G401 (cell line): ENCODE measurements around the gene KANSL2. TPM values are rescaled to one million over a fixed set of nuclear protein-coding genes. Genes with fewer than 3 reads are reported as not detected.
"Not testable (repeated sequence)": the region's sequence is repeated elsewhere in the genome, so short reads cannot be mapped to it uniquely, and the experiment has no call there.

ENCODE experiments used
- DNase-seq: peaks from one replicate; pipeline ENCODE4 v3.0.0-alpha.2; 2015; ENCODE audit warnings: low spot score
- in situ Hi-C: cut with HindIII; loops from 2 replicates; pipeline ENCODE4 v1.10.0; 2016; ENCODE audit warnings: low sequenced_read_pairs, mixed read lengths
- total RNA-seq: library from RNA; depleted of rRNA; stranded (reverse); fragments of >200 nt; shearing (Covaris generic); gene quantifications from 2 replicates; pipeline ENCODE4 v1.2.3, GENCODE V29; 2014

The KANSL2 gene
- total RNA-seq, 1 experiment from 2014 or later: 86.2 TPM

- DNase-seq: no peak
- in situ Hi-C loops: no loop called here
Observed at GRCh38 chr12:48686615-48687334, 4.7 kb upstream of the KANSL2 start.

- in situ Hi-C loops: no loop called here
- no peak for DNase-seq
Observed at GRCh38 chr12:48686037-48686595, 4.1 kb upstream of the KANSL2 start.

- no peak for DNase-seq
- in situ Hi-C loops: no loop called here
Observed at GRCh38 chr12:48683534-48683933, 1.5 kb upstream of the KANSL2 start.

GRCh38 chr12:48682927-48683326 lies 889 bp upstream of the KANSL2 start:
- in situ Hi-C loops: no loop called here
- DNase-seq: no peak

GRCh38 chr12:48682533-48682905 lies 481 bp upstream of the KANSL2 start:
- in situ Hi-C loops: not testable (repeated sequence)

GRCh38 chr12:48681399-48681709 lies 684 bp downstream of the KANSL2 start:
- in situ Hi-C loops: no loop called here
- DNase-seq: no peak

More at GRCh38 chr12:48682533-48682905, 481 bp upstream of the KANSL2 start:
- not testable (repeated sequence) for DNase-seq

- no peak for DNase-seq
- in situ Hi-C loops: no loop called here
Observed at GRCh38 chr12:48680861-48681260, 1.2 kb downstream of the KANSL2 start.

- in situ Hi-C loops: loop anchor here (5.0 kb wide), 1 partner anchor 94 kb away; no protein-coding TSS in a partner anchor
- DNase-seq: no peak
Observed at GRCh38 chr12:48678551-48679185, 3.4 kb downstream of the KANSL2 start.

GRCh38 chr12:48671231-48671856 lies 10.7 kb downstream of the KANSL2 start:
- in situ Hi-C loops: no loop called here
- DNase-seq: no peak

GRCh38 chr12:48668996-48669395 lies 13.0 kb downstream of the KANSL2 start:
- no peak for DNase-seq
- in situ Hi-C loops: no loop called here

GRCh38 chr12:48659863-48660262 lies 22.2 kb downstream of the KANSL2 start:
- in situ Hi-C loops: no loop called here
- DNase-seq: no peak

- in situ Hi-C loops: no loop called here
- no peak for DNase-seq
Observed at GRCh38 chr12:48651681-48652080, 30.4 kb downstream of the KANSL2 start.

- in situ Hi-C loops, DNase-seq: not testable (repeated sequence)
Observed at GRCh38 chr12:48645354-48645753, 36.7 kb downstream of the KANSL2 start.

- DNase-seq: no peak
- in situ Hi-C loops: no loop called here
Observed at GRCh38 chr12:48643011-48643410, 39.0 kb downstream of the KANSL2 start.

- DNase-seq, in situ Hi-C loops: not testable (repeated sequence)
Observed at GRCh38 chr12:48641752-48642555, 40.1 kb downstream of the KANSL2 start.

- DNase-seq: no peak
- in situ Hi-C loops: no loop called here
Observed at GRCh38 chr12:48640854-48641253, 41.2 kb downstream of the KANSL2 start.

GRCh38 chr12:48640428-48640827 lies 41.6 kb downstream of the KANSL2 start:
- in situ Hi-C loops: no loop called here
- DNase-seq: no peak

GRCh38 chr12:48631071-48631470 lies 51.0 kb downstream of the KANSL2 start:
- no peak for DNase-seq
- in situ Hi-C loops: no loop called here

- in situ Hi-C loops: no loop called here
- no peak for DNase-seq
Observed at GRCh38 chr12:48630346-48630745, 51.7 kb downstream of the KANSL2 start.
